Measurements from ENCODE around the gene GIT1. TPM values are rescaled to one million over a fixed set of nuclear protein-coding genes. Genes with fewer than 3 reads are reported as not detected.

Gene GIT1
- total and polyA plus RNA-seq, 2 of the 13 experiments (the other 11 are each of a cell fraction or from before 2014, with no cell fraction given), result 14.2 to 30.8 TPM

DNA sequence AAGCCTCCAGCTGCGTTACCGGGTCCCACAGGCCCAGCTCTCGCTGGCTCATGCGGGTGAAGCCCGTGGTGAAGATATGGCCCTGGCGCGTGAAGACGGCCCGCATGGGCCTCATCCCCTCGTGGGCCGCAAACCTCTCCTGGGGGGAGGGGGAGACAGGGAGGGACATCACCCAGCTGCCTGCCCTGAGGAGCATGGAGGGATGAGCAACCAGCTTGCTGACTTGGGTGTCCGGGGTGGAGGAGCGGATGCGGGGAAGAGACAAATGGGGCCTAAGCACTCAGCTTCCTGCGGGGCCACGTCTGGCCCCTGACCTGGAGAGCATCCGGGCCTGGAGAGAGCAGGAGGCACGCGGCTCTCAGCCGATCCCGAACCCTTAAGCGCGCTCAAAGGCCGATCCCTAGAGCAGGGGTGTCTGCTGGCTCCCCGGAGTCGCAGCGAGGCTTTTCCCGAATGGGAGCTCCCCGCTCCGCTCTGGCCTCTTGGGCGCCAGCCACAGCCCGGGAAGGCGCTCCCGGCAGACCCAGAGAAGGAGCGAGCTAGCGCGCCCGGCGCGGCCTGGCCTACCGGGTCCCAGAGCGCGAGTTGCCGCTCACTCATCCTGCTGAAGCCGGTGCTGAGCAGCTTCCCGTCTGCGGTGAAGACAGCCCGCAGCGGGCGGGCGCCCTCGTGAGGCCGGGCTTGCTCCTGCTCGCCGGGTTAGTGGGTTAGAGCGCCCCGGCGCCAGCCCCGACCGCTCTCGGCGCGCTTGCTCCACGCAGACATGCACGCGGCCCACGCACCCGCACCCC, 28.2 kb upstream of the GIT1 start (continued):
- TF ChIP-seq, protein P1, sequence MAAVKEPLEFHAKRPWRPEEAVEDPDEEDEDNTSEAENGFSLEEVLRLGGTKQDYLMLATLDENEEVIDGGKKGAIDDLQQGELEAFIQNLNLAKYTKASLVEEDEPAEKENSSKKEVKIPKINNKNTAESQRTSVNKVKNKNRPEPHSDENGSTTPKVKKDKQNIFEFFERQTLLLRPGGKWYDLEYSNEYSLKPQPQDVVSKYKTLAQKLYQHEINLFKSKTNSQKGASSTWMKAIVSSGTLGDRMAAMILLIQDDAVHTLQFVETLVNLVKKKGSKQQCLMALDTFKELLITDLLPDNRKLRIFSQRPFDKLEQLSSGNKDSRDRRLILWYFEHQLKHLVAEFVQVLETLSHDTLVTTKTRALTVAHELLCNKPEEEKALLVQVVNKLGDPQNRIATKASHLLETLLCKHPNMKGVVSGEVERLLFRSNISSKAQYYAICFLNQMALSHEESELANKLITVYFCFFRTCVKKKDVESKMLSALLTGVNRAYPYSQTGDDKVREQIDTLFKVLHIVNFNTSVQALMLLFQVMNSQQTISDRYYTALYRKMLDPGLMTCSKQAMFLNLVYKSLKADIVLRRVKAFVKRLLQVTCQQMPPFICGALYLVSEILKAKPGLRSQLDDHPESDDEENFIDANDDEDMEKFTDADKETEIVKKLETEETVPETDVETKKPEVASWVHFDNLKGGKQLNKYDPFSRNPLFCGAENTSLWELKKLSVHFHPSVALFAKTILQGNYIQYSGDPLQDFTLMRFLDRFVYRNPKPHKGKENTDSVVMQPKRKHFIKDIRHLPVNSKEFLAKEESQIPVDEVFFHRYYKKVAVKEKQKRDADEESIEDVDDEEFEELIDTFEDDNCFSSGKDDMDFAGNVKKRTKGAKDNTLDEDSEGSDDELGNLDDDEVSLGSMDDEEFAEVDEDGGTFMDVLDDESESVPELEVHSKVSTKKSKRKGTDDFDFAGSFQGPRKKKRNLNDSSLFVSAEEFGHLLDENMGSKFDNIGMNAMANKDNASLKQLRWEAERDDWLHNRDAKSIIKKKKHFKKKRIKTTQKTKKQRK (IDR thresholded peaks at IDR 0.05; ENCODE audit: low read length), result no peak
- TF ChIP-seq ATAD3A (CRISPR knock-in tag; IDR thresholded peaks at IDR 0.05) (no peak), ISX (CRISPR knock-in tag; conservative IDR thresholded peaks at IDR 0.05) (no peak), ZMAT3 (CRISPR knock-in tag; conservative IDR thresholded peaks at IDR 0.05) (no peak), ZNF615 (CRISPR knock-in tag; IDR thresholded peaks at IDR 0.05; ENCODE audit: borderline replicate concordance) (no peak), POGZ (CRISPR knock-in tag; IDR thresholded peaks at IDR 0.05) (0 out of 2 replicates have a peak, but pooled peaks have one; percentile 31), SMYD3 (CRISPR knock-in tag; IDR thresholded peaks at IDR 0.05) (no peak), MEIS1 (CRISPR knock-in tag; IDR thresholded peaks at IDR 0.05; ENCODE audit: borderline replicate concordance) (no peak; the same call in 1 of the 2 replicates), ZFX (CRISPR knock-in tag; IDR thresholded peaks at IDR 0.05; ENCODE audit: low read depth) (peak; percentile 73), ZNF382 (CRISPR knock-in tag; IDR thresholded peaks at IDR 0.05; ENCODE audit: borderline replicate concordance) (no peak), SOX13 (IDR thresholded peaks at IDR 0.05) (no peak), SOX13 (CRISPR knock-in tag; conservative IDR thresholded peaks at IDR 0.05 in 1 of 2, IDR thresholded peaks at IDR 0.05 in 1 of 2) (no peak)
- TF ChIP-seq, protein P2, sequence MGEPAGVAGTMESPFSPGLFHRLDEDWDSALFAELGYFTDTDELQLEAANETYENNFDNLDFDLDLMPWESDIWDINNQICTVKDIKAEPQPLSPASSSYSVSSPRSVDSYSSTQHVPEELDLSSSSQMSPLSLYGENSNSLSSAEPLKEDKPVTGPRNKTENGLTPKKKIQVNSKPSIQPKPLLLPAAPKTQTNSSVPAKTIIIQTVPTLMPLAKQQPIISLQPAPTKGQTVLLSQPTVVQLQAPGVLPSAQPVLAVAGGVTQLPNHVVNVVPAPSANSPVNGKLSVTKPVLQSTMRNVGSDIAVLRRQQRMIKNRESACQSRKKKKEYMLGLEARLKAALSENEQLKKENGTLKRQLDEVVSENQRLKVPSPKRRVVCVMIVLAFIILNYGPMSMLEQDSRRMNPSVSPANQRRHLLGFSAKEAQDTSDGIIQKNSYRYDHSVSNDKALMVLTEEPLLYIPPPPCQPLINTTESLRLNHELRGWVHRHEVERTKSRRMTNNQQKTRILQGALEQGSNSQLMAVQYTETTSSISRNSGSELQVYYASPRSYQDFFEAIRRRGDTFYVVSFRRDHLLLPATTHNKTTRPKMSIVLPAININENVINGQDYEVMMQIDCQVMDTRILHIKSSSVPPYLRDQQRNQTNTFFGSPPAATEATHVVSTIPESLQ (CRISPR knock-in tag; conservative IDR thresholded peaks at IDR 0.05), result no peak
- TF ChIP-seq, protein P3, sequence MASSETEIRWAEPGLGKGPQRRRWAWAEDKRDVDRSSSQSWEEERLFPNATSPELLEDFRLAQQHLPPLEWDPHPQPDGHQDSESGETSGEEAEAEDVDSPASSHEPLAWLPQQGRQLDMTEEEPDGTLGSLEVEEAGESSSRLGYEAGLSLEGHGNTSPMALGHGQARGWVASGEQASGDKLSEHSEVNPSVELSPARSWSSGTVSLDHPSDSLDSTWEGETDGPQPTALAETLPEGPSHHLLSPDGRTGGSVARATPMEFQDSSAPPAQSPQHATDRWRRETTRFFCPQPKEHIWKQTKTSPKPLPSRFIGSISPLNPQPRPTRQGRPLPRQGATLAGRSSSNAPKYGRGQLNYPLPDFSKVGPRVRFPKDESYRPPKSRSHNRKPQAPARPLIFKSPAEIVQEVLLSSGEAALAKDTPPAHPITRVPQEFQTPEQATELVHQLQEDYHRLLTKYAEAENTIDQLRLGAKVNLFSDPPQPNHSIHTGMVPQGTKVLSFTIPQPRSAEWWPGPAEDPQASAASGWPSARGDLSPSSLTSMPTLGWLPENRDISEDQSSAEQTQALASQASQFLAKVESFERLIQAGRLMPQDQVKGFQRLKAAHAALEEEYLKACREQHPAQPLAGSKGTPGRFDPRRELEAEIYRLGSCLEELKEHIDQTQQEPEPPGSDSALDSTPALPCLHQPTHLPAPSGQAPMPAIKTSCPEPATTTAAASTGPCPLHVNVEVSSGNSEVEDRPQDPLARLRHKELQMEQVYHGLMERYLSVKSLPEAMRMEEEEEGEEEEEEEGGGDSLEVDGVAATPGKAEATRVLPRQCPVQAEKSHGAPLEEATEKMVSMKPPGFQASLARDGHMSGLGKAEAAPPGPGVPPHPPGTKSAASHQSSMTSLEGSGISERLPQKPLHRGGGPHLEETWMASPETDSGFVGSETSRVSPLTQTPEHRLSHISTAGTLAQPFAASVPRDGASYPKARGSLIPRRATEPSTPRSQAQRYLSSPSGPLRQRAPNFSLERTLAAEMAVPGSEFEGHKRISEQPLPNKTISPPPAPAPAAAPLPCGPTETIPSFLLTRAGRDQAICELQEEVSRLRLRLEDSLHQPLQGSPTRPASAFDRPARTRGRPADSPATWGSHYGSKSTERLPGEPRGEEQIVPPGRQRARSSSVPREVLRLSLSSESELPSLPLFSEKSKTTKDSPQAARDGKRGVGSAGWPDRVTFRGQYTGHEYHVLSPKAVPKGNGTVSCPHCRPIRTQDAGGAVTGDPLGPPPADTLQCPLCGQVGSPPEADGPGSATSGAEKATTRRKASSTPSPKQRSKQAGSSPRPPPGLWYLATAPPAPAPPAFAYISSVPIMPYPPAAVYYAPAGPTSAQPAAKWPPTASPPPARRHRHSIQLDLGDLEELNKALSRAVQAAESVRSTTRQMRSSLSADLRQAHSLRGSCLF (CRISPR knock-in tag; IDR thresholded peaks at IDR 0.05; ENCODE audit: borderline replicate concordance), result no peak
- TF ChIP-seq, protein P4, sequence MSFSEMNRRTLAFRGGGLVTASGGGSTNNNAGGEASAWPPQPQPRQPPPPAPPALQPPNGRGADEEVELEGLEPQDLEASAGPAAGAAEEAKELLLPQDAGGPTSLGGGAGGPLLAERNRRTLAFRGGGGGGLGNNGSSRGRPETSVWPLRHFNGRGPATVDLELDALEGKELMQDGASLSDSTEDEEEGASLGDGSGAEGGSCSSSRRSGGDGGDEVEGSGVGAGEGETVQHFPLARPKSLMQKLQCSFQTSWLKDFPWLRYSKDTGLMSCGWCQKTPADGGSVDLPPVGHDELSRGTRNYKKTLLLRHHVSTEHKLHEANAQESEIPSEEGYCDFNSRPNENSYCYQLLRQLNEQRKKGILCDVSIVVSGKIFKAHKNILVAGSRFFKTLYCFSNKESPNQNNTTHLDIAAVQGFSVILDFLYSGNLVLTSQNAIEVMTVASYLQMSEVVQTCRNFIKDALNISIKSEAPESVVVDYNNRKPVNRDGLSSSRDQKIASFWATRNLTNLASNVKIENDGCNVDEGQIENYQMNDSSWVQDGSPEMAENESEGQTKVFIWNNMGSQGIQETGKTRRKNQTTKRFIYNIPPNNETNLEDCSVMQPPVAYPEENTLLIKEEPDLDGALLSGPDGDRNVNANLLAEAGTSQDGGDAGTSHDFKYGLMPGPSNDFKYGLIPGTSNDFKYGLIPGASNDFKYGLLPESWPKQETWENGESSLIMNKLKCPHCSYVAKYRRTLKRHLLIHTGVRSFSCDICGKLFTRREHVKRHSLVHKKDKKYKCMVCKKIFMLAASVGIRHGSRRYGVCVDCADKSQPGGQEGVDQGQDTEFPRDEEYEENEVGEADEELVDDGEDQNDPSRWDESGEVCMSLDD (CRISPR knock-in tag; IDR thresholded peaks at IDR 0.05; ENCODE audit: borderline replicate concordance), result peak; percentile 74; the same call in 1 of the 2 replicates
